Measurements from ENCODE around the gene CDRT4. TPM values are rescaled to one million over a fixed set of nuclear protein-coding genes. Genes with fewer than 3 reads are reported as not detected.

Gene CDRT4
- total and polyA plus RNA-seq, 7 experiments from 2014 or later = 0.45 to 11.6 (median 3.9) TPM

DNA sequence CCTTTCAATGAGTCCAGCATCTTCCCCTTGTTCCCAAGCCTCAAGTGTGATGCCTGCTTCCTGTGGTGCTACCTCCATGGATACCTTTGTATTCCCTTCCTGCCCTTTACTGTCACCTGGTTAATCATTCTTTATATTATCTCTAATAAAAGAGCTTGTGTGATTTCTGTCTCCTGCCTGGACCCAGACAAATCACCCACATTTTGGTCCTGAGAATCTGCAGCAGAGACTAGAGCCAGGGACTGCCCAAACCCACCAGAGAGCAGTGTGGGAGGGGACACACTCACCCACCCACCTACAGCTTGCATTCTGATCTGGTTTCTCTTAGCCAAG lies 30.2 kb downstream of the CDRT4 start:
- no peaks in the 10 kb centered on the region for H3K27me3 ChIP-seq (ENCODE audit: control insufficient read depth in 2 of 2, insufficient read depth in 2 of 2, low read length in 2 of 2)
- intact Hi-C loops (cut with micrococcal nuclease) = no loop called here
- H3K4me1 Mint-ChIP-seq = peaks cover 6 to 20% (median 15%) of the 10 kb centered on the region in 7 donors
- H3K36me3 Mint-ChIP-seq = peaks cover 11 to 67% (median 40%) of the 10 kb centered on the region in 5 donors
- peak overlapping the region in 7 of 9 donors; percentile 47 to 75 (median 61) for H3K27ac Mint-ChIP-seq
- ChIA-PET CTCF (no interaction called here), POLR2A (no interaction called here)
- ATAC-seq = no peak
- H3K4me1 ChIP-seq (ENCODE audit: control insufficient read depth in 2 of 2, insufficient read depth in 2 of 2, low read length in 2 of 2) = peaks cover 8 to 9% of the 10 kb centered on the region in 2 donors
- H3K27ac ChIP-seq (ENCODE audit: low read depth, low read length) = no peak overlapping the region
- peaks cover 0 to 35% (median 10%) of the 10 kb centered on the region in 11 donors for H3K9me3 Mint-ChIP-seq
- peak overlapping the region; percentile 38 for H3K4me3 ChIP-seq (ENCODE audit: low read length)
- H3K9me3 ChIP-seq (ENCODE audit: control insufficient read depth in 2 of 3, low read length in 3 of 3) = no peaks in the 10 kb centered on the region
- no peaks in the 10 kb centered on the region for H3K27me3 Mint-ChIP-seq
- peak overlapping the region in 9 of 10 donors; percentile 27 to 69 (median 51) for H3K4me3 Mint-ChIP-seq
- no peak for DNase-seq
- H3K36me3 ChIP-seq (ENCODE audit: control insufficient read depth in 2 of 3, insufficient read depth in 3 of 3, low read length in 3 of 3) = no peaks in the 10 kb centered on the region

DNA sequence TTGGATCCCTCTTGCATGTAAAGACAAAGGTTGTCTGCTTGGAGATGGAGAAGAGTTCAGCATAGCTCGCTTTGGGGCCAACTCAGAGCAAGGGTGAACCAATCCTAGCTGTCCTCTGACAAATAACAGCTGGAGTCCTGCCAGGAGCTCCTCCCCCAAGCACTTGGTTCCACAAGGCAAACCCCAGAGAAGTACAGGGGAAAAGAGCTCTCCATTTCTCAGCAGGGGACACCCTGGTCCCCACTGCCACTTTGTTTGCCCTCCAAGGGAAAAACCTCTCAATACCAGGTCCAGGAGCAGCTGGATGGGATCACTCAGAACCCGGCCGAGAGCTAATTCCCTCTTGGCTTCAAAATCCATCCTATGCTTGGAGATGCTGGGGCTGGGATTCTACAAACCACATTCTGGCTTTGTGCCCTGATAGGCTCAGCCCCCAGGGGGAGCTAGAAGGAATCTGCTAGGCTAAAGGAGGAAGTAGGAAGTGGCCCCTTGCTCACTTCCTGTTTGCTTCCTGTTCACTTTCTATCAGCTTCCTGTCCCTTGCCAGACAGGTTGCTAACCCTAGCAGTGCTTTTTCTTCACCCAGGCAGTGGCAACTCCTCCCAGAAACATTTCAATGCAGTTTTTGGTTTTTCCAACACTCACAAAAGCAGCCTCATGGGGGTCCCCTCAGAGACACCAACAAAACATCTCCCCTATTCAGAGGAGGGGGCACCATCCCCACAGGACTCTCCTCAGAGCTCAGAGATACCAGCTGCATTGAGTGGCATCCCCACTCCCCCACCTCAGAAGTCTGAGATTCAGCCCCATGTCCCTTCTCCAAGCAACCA lies 30.7 kb downstream of the CDRT4 start:
- H3K27ac ChIP-seq (ENCODE audit: low read depth, low read length) = no peak overlapping the region
- Mint-ChIP-seq H3K36me3 (peaks cover 11 to 69% (median 40%) of the 10 kb centered on the region in 5 donors), H3K9me3 (peaks cover 0 to 35% (median 10%) of the 10 kb centered on the region in 11 donors), H3K27me3 (no peaks in the 10 kb centered on the region), H3K4me3 (peak overlapping the region in 9 of 10 donors; percentile 27 to 69 (median 51)), H3K4me1 (peaks cover 6 to 20% (median 15%) of the 10 kb centered on the region in 7 donors), H3K27ac (peak overlapping the region in 8 of 9 donors; percentile 47 to 76 (median 64))
- H3K27me3 ChIP-seq (ENCODE audit: control insufficient read depth in 2 of 2, insufficient read depth in 2 of 2, low read length in 2 of 2) = no peaks in the 10 kb centered on the region
- ATAC-seq (peak; percentile 45), DNase-seq (peak in 6 of 9 donors; percentile 30 to 56 (median 40))
- CTCF ChIA-PET = no interaction called here
- no peaks in the 10 kb centered on the region for H3K9me3 ChIP-seq (ENCODE audit: control insufficient read depth in 2 of 3, low read length in 3 of 3)
- POLR2A ChIA-PET = no interaction called here
- H3K4me1 ChIP-seq (ENCODE audit: control insufficient read depth in 2 of 2, insufficient read depth in 2 of 2, low read length in 2 of 2) = peaks cover 8 to 9% of the 10 kb centered on the region in 2 donors
- H3K36me3 ChIP-seq (ENCODE audit: control insufficient read depth in 2 of 3, insufficient read depth in 3 of 3, low read length in 3 of 3) = no peaks in the 10 kb centered on the region
- intact Hi-C loops (cut with micrococcal nuclease) = no loop called here
- H3K4me3 ChIP-seq (ENCODE audit: low read length) = peak overlapping the region; percentile 38

DNA sequence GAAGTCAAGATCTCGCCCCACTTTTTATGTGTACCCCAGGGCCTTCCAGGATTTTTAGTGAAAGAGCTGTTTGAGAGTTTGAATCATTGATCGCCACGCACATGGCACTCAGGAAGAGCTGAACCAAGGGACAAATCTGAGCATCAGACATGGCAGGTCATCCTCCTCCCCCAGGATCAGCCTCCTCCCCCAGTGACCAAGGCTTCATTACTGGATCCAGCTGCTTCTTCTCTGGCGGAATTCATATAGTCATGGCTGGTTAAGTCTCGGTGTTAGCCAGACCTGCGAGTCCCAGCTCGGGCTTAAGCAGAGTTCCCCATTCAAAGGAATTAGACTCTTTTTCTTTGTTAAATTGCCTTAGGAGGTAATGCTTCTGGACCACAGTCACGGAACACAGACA lies 32.5 kb downstream of the CDRT4 start:
- no peak overlapping the region for H3K27ac ChIP-seq (ENCODE audit: low read depth, low read length)
- ATAC-seq = no peak
- Mint-ChIP-seq H3K27ac (no peak overlapping the region), H3K4me1 (peaks cover 6 to 20% (median 15%) of the 10 kb centered on the region in 7 donors), H3K9me3 (peaks cover 0 to 32% (median 10%) of the 10 kb centered on the region in 11 donors), H3K27me3 (peaks cover 0 to 4% (median 0%) of the 10 kb centered on the region in 5 donors), H3K4me3 (no peak overlapping the region), H3K36me3 (peaks cover 8 to 61% (median 33%) of the 10 kb centered on the region in 5 donors)
- H3K9me3 ChIP-seq (ENCODE audit: control insufficient read depth in 2 of 3, low read length in 3 of 3) = no peaks in the 10 kb centered on the region
- H3K27me3 ChIP-seq (ENCODE audit: control insufficient read depth in 2 of 2, insufficient read depth in 2 of 2, low read length in 2 of 2) = no peaks in the 10 kb centered on the region
- CTCF ChIA-PET = no interaction called here
- H3K36me3 ChIP-seq (ENCODE audit: control insufficient read depth in 2 of 3, insufficient read depth in 3 of 3, low read length in 3 of 3) = no peaks in the 10 kb centered on the region
- POLR2A ChIA-PET = no interaction called here
- H3K4me1 ChIP-seq (ENCODE audit: control insufficient read depth in 2 of 2, insufficient read depth in 2 of 2, low read length in 2 of 2) = peaks cover 8 to 9% of the 10 kb centered on the region in 2 donors
- DNase-seq = no peak
- intact Hi-C loops (cut with micrococcal nuclease) = no loop called here
- no peak overlapping the region for H3K4me3 ChIP-seq (ENCODE audit: low read length)

DNA sequence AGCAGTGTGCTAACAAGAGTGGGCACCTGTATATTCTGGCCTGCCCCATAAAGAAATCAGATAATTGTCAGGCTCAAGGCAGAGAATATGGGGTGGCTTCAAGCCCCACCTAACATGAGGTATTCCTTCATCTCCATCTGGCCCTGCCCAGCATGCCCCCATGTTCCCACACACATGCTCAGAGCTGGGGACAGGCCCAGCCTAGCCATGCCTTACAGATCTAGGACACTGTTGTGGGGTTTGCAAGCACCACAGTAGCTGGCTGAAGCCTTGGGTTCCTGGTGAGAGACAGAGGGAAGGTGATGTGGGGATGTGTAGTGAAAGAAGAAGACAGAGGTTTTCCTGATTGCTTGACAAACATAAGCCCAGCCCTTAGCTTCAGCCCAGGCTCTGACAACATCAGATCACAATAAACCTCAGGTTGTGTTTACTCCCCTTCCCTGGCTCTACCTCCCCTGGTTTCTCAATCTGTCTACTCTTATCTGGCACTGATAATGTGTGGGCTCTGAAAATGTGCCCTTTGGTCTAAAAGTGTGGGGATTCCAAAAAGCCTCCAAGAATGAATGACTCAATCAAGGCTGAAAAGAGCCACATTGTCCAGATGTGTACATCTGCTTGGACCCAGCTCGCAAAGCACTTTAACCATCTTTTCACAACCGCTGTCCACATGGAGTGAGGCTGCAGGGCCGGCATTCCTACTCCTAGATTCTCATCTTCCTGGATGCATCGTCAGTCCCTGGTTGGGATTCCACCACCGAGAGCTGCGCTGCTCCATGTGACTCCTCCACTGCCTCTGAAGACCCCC lies 34.4 kb downstream of the CDRT4 start:
- no peak overlapping the region for H3K4me3 Mint-ChIP-seq
- ATAC-seq (no peak), DNase-seq (no peak)
- peaks cover 0 to 45% (median 19%) of the 10 kb centered on the region in 5 donors for H3K36me3 Mint-ChIP-seq
- H3K9me3 Mint-ChIP-seq = peaks cover 0 to 22% (median 11%) of the 10 kb centered on the region in 11 donors
- no peaks in the 10 kb centered on the region for H3K9me3 ChIP-seq (ENCODE audit: control insufficient read depth in 2 of 3, low read length in 3 of 3)
- intact Hi-C loops (cut with micrococcal nuclease) = no loop called here
- ChIA-PET CTCF (no interaction called here), POLR2A (interaction anchor here (0.6 kb wide), 1 partner anchor 32 kb away, joined by 5 read pairs; no protein-coding TSS in a partner anchor)
- H3K27me3 ChIP-seq (ENCODE audit: control insufficient read depth in 2 of 2, insufficient read depth in 2 of 2, low read length in 2 of 2) = no peaks in the 10 kb centered on the region
- H3K27ac Mint-ChIP-seq = no peak overlapping the region
- H3K4me1 Mint-ChIP-seq = peaks cover 6 to 20% (median 15%) of the 10 kb centered on the region in 7 donors
- H3K4me1 ChIP-seq (ENCODE audit: control insufficient read depth in 2 of 2, insufficient read depth in 2 of 2, low read length in 2 of 2) = peaks cover 8 to 9% of the 10 kb centered on the region in 2 donors
- peaks cover 0 to 4% (median 0%) of the 10 kb centered on the region in 5 donors for H3K27me3 Mint-ChIP-seq
- no peaks in the 10 kb centered on the region for H3K36me3 ChIP-seq (ENCODE audit: control insufficient read depth in 2 of 3, insufficient read depth in 3 of 3, low read length in 3 of 3)
- H3K4me3 ChIP-seq (ENCODE audit: low read length) = no peak overlapping the region
- H3K27ac ChIP-seq (ENCODE audit: low read depth, low read length) = no peak overlapping the region

DNA sequence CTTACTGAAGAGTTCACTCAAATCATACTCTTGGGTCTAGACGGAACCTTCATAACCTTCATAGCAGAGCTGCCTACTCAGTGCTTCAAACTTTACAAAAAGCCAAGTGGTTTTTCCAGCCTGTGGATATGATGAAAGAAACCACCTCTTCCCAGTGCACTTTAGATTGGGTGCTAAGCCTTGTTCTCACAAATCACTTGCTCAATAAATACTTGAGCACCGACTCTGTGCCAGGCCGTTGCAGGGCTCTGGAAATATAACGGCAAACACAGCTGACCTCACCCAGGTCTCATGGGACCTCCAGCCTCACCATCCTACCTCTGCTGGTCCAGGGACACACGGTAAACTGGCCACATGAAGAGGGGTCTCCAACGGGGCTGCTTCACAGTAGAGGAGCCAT lies 35.7 kb downstream of the CDRT4 start:
- intact Hi-C loops (cut with micrococcal nuclease) = no loop called here

DNA sequence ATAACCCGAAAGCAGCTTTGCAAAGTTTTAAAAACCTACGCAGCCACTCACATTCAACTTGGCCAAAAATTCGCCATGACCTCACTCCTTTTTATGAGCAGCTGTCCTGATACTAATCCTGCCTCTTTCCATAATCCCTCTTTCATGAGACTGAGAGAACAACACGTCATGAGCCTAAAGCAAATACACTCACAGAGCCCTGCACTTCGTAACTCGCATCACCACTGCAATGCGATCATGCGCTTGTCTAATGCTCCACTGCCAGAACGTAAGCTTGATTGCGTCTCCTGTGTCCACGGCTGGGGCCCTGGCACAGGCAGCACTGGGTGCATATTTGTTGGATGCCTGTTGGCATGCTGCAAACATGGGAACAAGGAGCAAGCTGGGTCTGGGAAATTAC lies 36.2 kb downstream of the CDRT4 start:
- no peak overlapping the region for H3K4me3 ChIP-seq (ENCODE audit: low read length)
- Mint-ChIP-seq H3K27me3 (peaks cover 0 to 4% (median 0%) of the 10 kb centered on the region in 5 donors), H3K4me1 (peaks cover 0 to 7% (median 1%) of the 10 kb centered on the region in 7 donors), H3K9me3 (peaks cover 0 to 11% (median 6%) of the 10 kb centered on the region in 11 donors), H3K4me3 (no peak overlapping the region), H3K36me3 (peaks cover 0 to 31% (median 6%) of the 10 kb centered on the region in 5 donors), H3K27ac (peak overlapping the region in 1 of 9 donors; percentile 69)
- H3K36me3 ChIP-seq (ENCODE audit: control insufficient read depth in 2 of 3, insufficient read depth in 3 of 3, low read length in 3 of 3) = no peaks in the 10 kb centered on the region
- H3K9me3 ChIP-seq (ENCODE audit: control insufficient read depth in 2 of 3, low read length in 3 of 3) = no peaks in the 10 kb centered on the region
- DNase-seq = no peak
- ChIA-PET POLR2A (no interaction called here), CTCF (no interaction called here)
- no peak for ATAC-seq
- H3K4me1 ChIP-seq (ENCODE audit: control insufficient read depth in 2 of 2, insufficient read depth in 2 of 2, low read length in 2 of 2) = peaks cover 0 to 2% of the 10 kb centered on the region in 2 donors
- H3K27me3 ChIP-seq (ENCODE audit: control insufficient read depth in 2 of 2, insufficient read depth in 2 of 2, low read length in 2 of 2) = no peaks in the 10 kb centered on the region
- no peak overlapping the region for H3K27ac ChIP-seq (ENCODE audit: low read depth, low read length)
- intact Hi-C loops (cut with micrococcal nuclease) = no loop called here

More for the DNA sequence above, 35.7 kb downstream of the CDRT4 start:
- Histone ChIP-seq H3K4me3 (ENCODE audit: low read length) (no peak overlapping the region), H3K4me1 (ENCODE audit: control insufficient read depth in 2 of 2, insufficient read depth in 2 of 2, low read length in 2 of 2) (peaks cover 2 to 7% of the 10 kb centered on the region in 2 donors), H3K36me3 (ENCODE audit: control insufficient read depth in 2 of 3, insufficient read depth in 3 of 3, low read length in 3 of 3) (no peaks in the 10 kb centered on the region), H3K27ac (ENCODE audit: low read depth, low read length) (no peak overlapping the region), H3K9me3 (ENCODE audit: control insufficient read depth in 2 of 3, low read length in 3 of 3) (no peaks in the 10 kb centered on the region), H3K27me3 (ENCODE audit: control insufficient read depth in 2 of 2, insufficient read depth in 2 of 2, low read length in 2 of 2) (no peaks in the 10 kb centered on the region)
- ATAC-seq (no peak), DNase-seq (no peak)
- ChIA-PET CTCF (no interaction called here), POLR2A (no interaction called here)
- Mint-ChIP-seq H3K4me1 (peaks cover 1 to 12% (median 6%) of the 10 kb centered on the region in 7 donors), H3K9me3 (peaks cover 0 to 11% (median 6%) of the 10 kb centered on the region in 11 donors), H3K36me3 (peaks cover 0 to 33% (median 7%) of the 10 kb centered on the region in 5 donors), H3K27me3 (peaks cover 0 to 4% (median 0%) of the 10 kb centered on the region in 5 donors), H3K27ac (no peak overlapping the region), H3K4me3 (no peak overlapping the region)

Data from naive thymus-derived CD4-positive, alpha-beta T cell (primary cell).